Endothelial cell of umbilical vein (primary cell): ENCODE measurements around the gene CAV1. TPM values are rescaled to one million over a fixed set of nuclear protein-coding genes. Genes with fewer than 3 reads are reported as not detected.

Experiments
- BruUV-seq: library from RNA; stranded (reverse); fragments of 400-500 nt; replicated peaks from 2 replicates; lab custom pipeline; 2021; lab: Mats Ljungman, UMichigan
- CTCF ChIA-PET: fragments of 300-600, 350-600 bp; sonication (Branson Sonifier 250); formaldehyde crosslinking; loops from one replicate; lab custom pipeline; 2021; ENCODE audit warnings: antibody characterized with exemption, inconsistent platforms; lab: Charles Lee
- POLR2A ChIA-PET: fragments of 300-600, 350-600 bp; sonication (Branson Sonifier 250); formaldehyde crosslinking; loops from one replicate; lab custom pipeline; 2021; ENCODE audit warnings: antibody characterized with exemption, inconsistent platforms; lab: Charles Lee
- DNase-seq: peaks from one replicate; pipeline ENCODE4 v3.0.0-alpha.2; 2011; ENCODE audit warnings: low read depth, low spot score
- FAIRE-seq: peaks from 2 replicates; lab custom pipeline; 2011; peaks lifted over from hg19 to GRCh38; lab: Jason Lieb, UNC
- H2AFZ ChIP-seq: 2 replicates; pipeline ENCODE4 v1.6.0; 2012; ENCODE audit warnings: low read depth, low read length, control low read depth, inconsistent platforms
- H3K27ac ChIP-seq: 2 replicates; pipeline ENCODE4 v1.5.1; 2011; ENCODE audit warnings: low read depth, mild to moderate bottlenecking, control low read depth, low read length, moderate library complexity; ENCODE audit not compliant: insufficient read depth
- H3K27me3 ChIP-seq, 2 experiments: 2 replicates each; pipeline versions ENCODE4 v1.6.0 to v1.6.1; 2011; ENCODE audit warnings: low read length in 2 of 2, mixed read lengths in 1 of 2; ENCODE audit not compliant: control insufficient read depth in 2 of 2, insufficient read depth in 2 of 2
- H3K36me3 ChIP-seq, 2 experiments: 2 replicates in 1 of 2; 3 replicates in 1 of 2; pipeline ENCODE4 v1.5.1; 2011; ENCODE audit warnings: low read length in 2 of 2, mild to moderate bottlenecking in 1 of 2, moderate library complexity in 1 of 2; ENCODE audit not compliant: control insufficient read depth in 2 of 2, insufficient read depth in 2 of 2; ENCODE audit errors: extremely low read depth in 1 of 2
- H3K4me1 ChIP-seq: 3 replicates; pipeline ENCODE4 v1.5.1; 2011; ENCODE audit warnings: mild to moderate bottlenecking, low read length; ENCODE audit not compliant: control insufficient read depth, insufficient read depth; ENCODE audit errors: extremely low read depth
- H3K4me2 ChIP-seq: 2 replicates; pipeline ENCODE4 v1.6.1; 2011; ENCODE audit warnings: low read length, control low read depth, mixed read lengths; ENCODE audit not compliant: insufficient read depth
- H3K4me3 ChIP-seq, 3 experiments: fragments of 200-600 bp in 1 of 3; sonication (generic), shearing (Covaris generic) in 1 of 3; replicated peaks in 1 of 3; 2 replicates each; pipeline ENCODE4 v1.5.1; 2011 to 2016; ENCODE audit warnings: control low read depth in 3 of 3, low read length in 3 of 3, mild to moderate bottlenecking in 2 of 3, inconsistent platforms in 1 of 3, low read depth in 1 of 3, moderate library complexity in 1 of 3; ENCODE audit not compliant: insufficient read depth in 1 of 3
- H3K79me2 ChIP-seq: 2 replicates; pipeline ENCODE4 v1.6.0; 2012; ENCODE audit warnings: low read length, inconsistent platforms; ENCODE audit not compliant: control insufficient read depth, insufficient read depth
- H3K9ac ChIP-seq: replicated peaks from 2 replicates; pipeline ENCODE3; 2011; ENCODE audit warnings: low read length, control low read depth; ENCODE audit not compliant: insufficient read depth; ENCODE audit errors: extremely low read depth
- H3K9me1 ChIP-seq: replicated peaks from 3 replicates; pipeline ENCODE4 v1.6.0; 2011; ENCODE audit warnings: mild to moderate bottlenecking, low read length; ENCODE audit not compliant: control insufficient read depth, insufficient read depth; ENCODE audit errors: extremely low read depth
- H3K9me3 ChIP-seq: replicated peaks from 2 replicates; pipeline ENCODE4 v1.5.1; 2012; ENCODE audit warnings: low read length, inconsistent platforms; ENCODE audit not compliant: control insufficient read depth, insufficient read depth
- H4K20me1 ChIP-seq: replicated peaks from 2 replicates; pipeline ENCODE3; 2011; ENCODE audit warnings: mild to moderate bottlenecking, low read length; ENCODE audit not compliant: control insufficient read depth, insufficient read depth; ENCODE audit errors: extremely low read depth
- EZH2 ChIP-seq: IDR thresholded peaks from 2 replicates; pipeline ENCODE4 v1.6.1; 2012; ENCODE audit warnings: borderline replicate concordance, low read depth, mild to moderate bottlenecking, moderate library complexity, low read length, inconsistent platforms; ENCODE audit not compliant: severe bottlenecking
- FOS ChIP-seq: IDR thresholded peaks from 2 replicates; pipeline ENCODE4 v1.6.1; 2011; ENCODE audit warnings: mild to moderate bottlenecking, low read length, moderate library complexity, borderline replicate concordance; ENCODE audit not compliant: insufficient read depth
- GATA2 ChIP-seq: IDR thresholded peaks from 2 replicates; pipeline ENCODE4 v1.7.0; 2011; ENCODE audit warnings: low read depth, mild to moderate bottlenecking, moderate library complexity, mixed read lengths, low read length; ENCODE audit not compliant: insufficient read length, insufficient read depth
- MAX ChIP-seq: IDR thresholded peaks from 2 replicates; pipeline ENCODE4 v1.6.1; 2011; ENCODE audit not compliant: insufficient read depth, insufficient read length
- MYC ChIP-seq: IDR thresholded peaks from one replicate; pipeline ENCODE4 v1.6.1; 2011; ENCODE audit warnings: mild to moderate bottlenecking, low read depth, low read length
- POLR2AphosphoS5 ChIP-seq: IDR thresholded peaks from 2 replicates; pipeline ENCODE4 v1.6.1; 2012; ENCODE audit warnings: low read depth, mild to moderate bottlenecking, control low read depth, low read length, moderate library complexity; ENCODE audit not compliant: insufficient read depth
- dilution Hi-C: fragments of 300-500 bp; cut with MboI; formaldehyde crosslinking; loops from one replicate; pipeline ENCODE4 v1.15.0; 2019; ENCODE audit warnings: low sequenced_read_pairs; ENCODE audit not compliant: extremely low pct_ligation_motif_present
- intact Hi-C: fragments of 100-400 bp; cut with micrococcal nuclease; formaldehyde crosslinking; loops from one replicate; pipeline ENCODE4 v1.10.0; 2022
- polyA plus RNA-seq, 4 experiments: library from polyadenylated mRNA; depleted of rRNA in 3 of 4; stranded (reverse) in 3 of 4; unstranded in 1 of 4; fragments of >200 nt; gene quantifications; 2 replicates each; pipeline versions ENCODE4 v1.2.1 to v1.2.3, GENCODE V29; 2011 to 2012; ENCODE audit warnings: missing spikeins in 1 of 4
- total RNA-seq: library from RNA; stranded (reverse); gene quantifications from 2 replicates; pipeline ENCODE4 v1.2.3, GENCODE V29; 2021

CAV1 gene
- total and polyA plus RNA-seq, 2 donors (not counting 3 experiments of a cell fraction or from before 2014, with no cell fraction given): 1,483 to 3,129 TPM

- Histone ChIP-seq H3K9ac (no peak overlapping the region), H3K27ac (no peak overlapping the region), H3K79me2 (peaks cover 95% of the 10 kb centered on the region), H4K20me1 (peaks cover 9% of the 10 kb centered on the region), H3K4me3 (no peak overlapping the region), H3K36me3 (peaks cover 38 to 58% of the 10 kb centered on the region in 2 experiments), H3K4me2 (no peak overlapping the region), H2AFZ (no peak overlapping the region), H3K9me1 (no peaks in the 10 kb centered on the region), H3K27me3 (no peaks in the 10 kb centered on the region), H3K9me3 (no peaks in the 10 kb centered on the region), H3K4me1 (peaks cover 20% of the 10 kb centered on the region)
- FAIRE-seq: no peak
- no TSS peak for BruUV-seq
- TF ChIP-seq FOS (no peak), EZH2 (no peak), MYC (no peak), MAX (no peak)
- intact Hi-C loops (no loop called here), dilution Hi-C loops (no loop called here)
- ChIA-PET POLR2A (no interaction called here), CTCF (interaction anchor here (0.6 to 1.5 kb wide), 3 partner anchors 31 to 46 kb away, joined by 3 to 4 read pairs (median 3); no protein-coding TSS in a partner anchor)
- DNase-seq: no peak
Measured at GRCh38 chr7:116546054-116546453, 21.2 kb downstream of the CAV1 start.

- Histone ChIP-seq H3K4me3 (no peak overlapping the region), H3K9me1 (no peaks in the 10 kb centered on the region), H3K9ac (no peak overlapping the region), H3K9me3 (no peaks in the 10 kb centered on the region), H2AFZ (no peak overlapping the region), H3K36me3 (peaks cover 39 to 63% of the 10 kb centered on the region in 2 experiments), H4K20me1 (peaks cover 7% of the 10 kb centered on the region), H3K4me1 (peaks cover 26% of the 10 kb centered on the region), H3K27me3 (no peaks in the 10 kb centered on the region), H3K79me2 (peaks cover 95% of the 10 kb centered on the region), H3K27ac (no peak overlapping the region), H3K4me2 (no peak overlapping the region)
- ChIA-PET CTCF (interaction anchor here (0.7 to 1.6 kb wide), 3 partner anchors 20 to 42 kb away, joined by 3 to 11 read pairs (median 4); no protein-coding TSS in a partner anchor), POLR2A (interaction anchor here (0.6 kb wide), 1 partner anchor 258 kb away, joined by 5 read pairs; no protein-coding TSS in a partner anchor)
- TF ChIP-seq GATA2: no peak
- TF ChIP-seq POLR2AphosphoS5: peak; percentile 9
- BruUV-seq: no TSS peak
- intact Hi-C loops (no loop called here), dilution Hi-C loops (no loop called here)
- FAIRE-seq (no peak), DNase-seq (no peak)
Measured at GRCh38 chr7:116546916-116547315, 22.1 kb downstream of the CAV1 start.
